Spinal cord (tissue), 10 donors: ENCODE measurements around the gene TMEM59L. TPM values are rescaled to one million over a fixed set of nuclear protein-coding genes. Genes with fewer than 3 reads are reported as not detected.

Experiments used
- DNase-seq, 6 donors: peaks; one replicate each; pipeline versions ENCODE4 v3.0.0 to v3.0.0-alpha.2; 2013 to 2015; ENCODE audit warnings: low spot score in 6 of 6, low read depth in 4 of 6
- H3K27ac ChIP-seq: one replicate; pipeline ENCODE4 v1.5.1; 2013; ENCODE audit warnings: low read depth, low read length, control low read depth
- H3K27me3 ChIP-seq: one replicate; pipeline ENCODE4 v1.6.1; 2013; ENCODE audit warnings: low read length; ENCODE audit not compliant: control insufficient read depth, insufficient read depth
- H3K36me3 ChIP-seq: one replicate; pipeline ENCODE4 v1.6.1; 2013; ENCODE audit warnings: low read length; ENCODE audit not compliant: control insufficient read depth, insufficient read depth
- H3K4me1 ChIP-seq: one replicate; pipeline ENCODE4 v1.6.1; 2013; ENCODE audit warnings: low read length; ENCODE audit not compliant: control insufficient read depth, insufficient read depth
- H3K4me3 ChIP-seq: one replicate; pipeline ENCODE4 v1.5.1; 2013; ENCODE audit warnings: low read depth, low read length, control low read depth
- H3K9me3 ChIP-seq: one replicate; pipeline ENCODE4 v1.6.1; 2013; ENCODE audit warnings: low read length; ENCODE audit not compliant: control insufficient read depth, insufficient read depth
- WGBS: methylation state at CpG from one replicate; pipeline ENCODE4 v1.1.5; 2013; ENCODE audit warnings: missing lambda C conversion rate; ENCODE audit not compliant: insufficient coverage; 5-methylcytosine and 5-hydroxymethylcytosine counted together
- polyA plus RNA-seq, 2 donors: library from polyadenylated mRNA; unstranded; fragments of 120-200 nt; gene quantifications; one replicate each; pipeline ENCODE4 v1.2.1, GENCODE V29; 2013; ENCODE audit not compliant: insufficient read length in 2 of 2
- total RNA-seq, 2 donors: library from RNA; depleted of rRNA in 1 of 2; stranded (reverse); fragments of 120-200 nt in 1 of 2; fragments of >200 nt in 1 of 2; gene quantifications; one replicate each; pipeline versions ENCODE4 v1.2.3 to v1.2.4, GENCODE V29; 2013 to 2014
- donor health status: healthy.

TMEM59L gene
- total and polyA plus RNA-seq, 4 donors: 21.4 to 353 (median 186) TPM

DNA sequence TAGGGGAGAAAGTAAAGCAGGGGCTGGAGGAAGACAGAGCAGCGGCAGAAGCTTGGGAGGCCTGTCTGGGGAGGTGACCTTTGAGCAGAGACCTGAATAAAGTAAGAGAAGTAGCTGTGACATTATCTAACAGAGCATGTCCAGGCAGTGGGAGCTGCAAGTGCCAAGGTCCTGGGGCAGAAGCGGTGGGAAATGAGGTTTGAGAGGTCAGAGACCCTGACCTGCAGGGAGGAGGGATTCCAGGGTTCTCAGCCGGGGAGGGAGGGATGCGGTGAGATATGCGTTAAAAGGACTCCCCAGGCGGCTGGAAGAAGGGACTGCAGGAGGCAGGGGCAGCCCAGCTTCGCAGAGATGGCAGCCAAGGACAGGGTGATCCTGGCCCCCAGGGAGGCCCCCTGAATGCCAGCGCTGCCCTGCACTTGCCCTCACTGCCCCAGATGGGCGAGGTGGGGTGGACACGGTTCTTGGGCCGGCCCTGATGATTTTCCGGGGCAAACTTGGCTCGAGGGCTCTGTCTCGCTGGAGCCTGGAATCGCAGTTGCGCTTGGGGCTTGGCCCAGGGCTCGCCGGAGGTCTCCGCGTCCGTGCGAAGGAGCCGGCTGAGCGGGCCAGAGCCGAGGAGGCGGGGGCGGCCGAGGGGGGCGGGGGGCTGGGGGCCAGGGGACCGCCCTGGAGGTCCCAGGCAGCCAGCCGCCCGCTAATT lies 9.3 kb upstream of the TMEM59L start:
- Histone ChIP-seq H3K27ac (no peak overlapping the region), H3K4me3 (no peak overlapping the region), H3K4me1 (peaks cover 35% of the 10 kb centered on the region), H3K9me3 (no peaks in the 10 kb centered on the region), H3K27me3 (peaks cover 71% of the 10 kb centered on the region), H3K36me3 (no peaks in the 10 kb centered on the region)
- 8% methylated on average over 28 of the region's 32 CpGs for WGBS
- DNase-seq: no peak

DNA sequence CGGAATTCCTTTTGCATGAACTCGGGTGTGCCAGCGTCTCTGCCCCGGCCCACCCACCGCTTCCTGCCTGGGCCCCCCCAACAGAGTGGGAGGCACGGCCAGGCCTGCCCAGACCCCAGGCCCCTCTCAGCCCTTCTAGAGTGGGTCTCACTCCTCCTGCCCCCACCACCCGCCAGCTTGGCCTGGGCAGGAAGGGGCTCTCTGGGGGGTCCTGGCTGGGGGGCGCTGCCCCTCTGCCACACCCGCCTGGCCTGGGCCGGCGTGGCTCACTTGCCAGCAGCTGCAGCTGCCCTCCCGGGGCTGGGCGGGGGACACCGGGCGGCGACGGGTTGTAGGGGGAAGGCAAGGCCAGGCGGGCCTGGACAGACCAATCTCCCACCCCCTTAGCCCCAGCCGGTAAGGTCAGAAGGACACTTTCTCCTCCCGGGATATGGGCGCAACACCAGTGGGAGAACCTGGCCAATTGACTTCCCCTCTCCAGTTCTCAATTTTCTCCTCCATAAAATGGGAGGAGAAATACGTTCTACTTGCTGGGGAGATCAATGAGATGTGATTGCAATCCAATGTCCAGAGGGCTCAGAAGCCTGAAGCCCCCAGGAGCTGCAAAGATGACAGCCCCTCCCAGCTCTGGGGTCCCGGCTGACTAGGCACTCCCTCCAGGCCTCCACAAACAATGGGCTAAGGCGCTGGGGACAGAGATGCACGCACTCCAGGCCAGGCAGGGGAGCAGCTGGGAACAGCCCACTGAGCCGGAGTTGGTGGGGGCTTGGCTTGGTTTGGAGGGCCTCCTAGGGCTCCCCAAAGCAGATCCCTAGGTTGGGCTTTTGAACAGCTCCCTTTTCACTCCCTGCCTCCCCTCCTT lies 8.5 kb upstream of the TMEM59L start:
- no peak overlapping the region for H3K4me3 ChIP-seq
- H3K27ac ChIP-seq: no peak overlapping the region
- peaks cover 35% of the 10 kb centered on the region for H3K4me1 ChIP-seq
- H3K36me3 ChIP-seq: no peaks in the 10 kb centered on the region
- 15% methylated on average over 11 of the region's 26 CpGs for WGBS
- no peaks in the 10 kb centered on the region for H3K9me3 ChIP-seq
- H3K27me3 ChIP-seq: peaks cover 75% of the 10 kb centered on the region
- no peak for DNase-seq

DNA sequence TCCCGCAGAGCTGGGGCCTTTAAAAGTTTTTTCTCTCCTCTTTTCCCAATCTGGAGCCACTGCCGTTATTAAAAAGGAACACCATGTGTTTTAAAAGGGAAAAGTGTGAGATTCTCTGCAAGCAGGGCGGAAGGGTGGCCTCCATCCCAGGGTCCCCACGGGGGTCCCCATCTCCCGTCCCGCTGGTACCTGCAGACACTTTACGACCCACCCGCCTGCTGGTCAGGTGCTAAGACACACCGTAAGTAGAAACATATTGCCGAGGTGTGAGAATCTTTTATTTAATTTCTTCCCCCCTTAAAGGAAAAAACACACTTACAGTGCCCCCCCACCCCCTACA lies 7.9 kb upstream of the TMEM59L start:
- WGBS: 42% methylated on average over 3 of the region's 10 CpGs
- DNase-seq: no peak

DNA sequence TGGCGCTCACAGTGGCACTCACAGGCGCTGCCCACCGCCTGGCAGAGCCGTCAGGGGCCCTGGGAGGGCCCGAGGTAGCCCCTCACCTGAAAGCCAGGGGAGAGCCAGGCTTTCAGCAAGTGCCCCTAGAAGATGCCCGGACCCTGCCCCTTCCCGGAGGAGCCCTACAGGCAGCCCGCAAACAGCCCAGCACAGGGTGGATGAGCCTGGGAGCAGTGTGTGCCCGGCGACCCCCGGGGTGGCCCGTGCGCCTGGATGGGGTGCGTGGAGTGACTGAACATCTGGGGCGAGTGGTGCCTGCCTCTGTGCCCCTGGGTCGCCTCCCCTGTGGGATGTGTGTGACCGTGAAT lies 7.5 kb upstream of the TMEM59L start:
- H3K9me3 ChIP-seq: no peaks in the 10 kb centered on the region
- H3K4me3 ChIP-seq: no peak overlapping the region
- no peak overlapping the region for H3K27ac ChIP-seq
- peaks cover 78% of the 10 kb centered on the region for H3K27me3 ChIP-seq
- H3K4me1 ChIP-seq: peaks cover 36% of the 10 kb centered on the region
- WGBS: 8% methylated on average over 17 of the region's 17 CpGs
- H3K36me3 ChIP-seq: no peaks in the 10 kb centered on the region
- no peak for DNase-seq

More for the DNA sequence above, 7.9 kb upstream of the TMEM59L start:
- peaks cover 76% of the 10 kb centered on the region for H3K27me3 ChIP-seq
- H3K36me3 ChIP-seq: no peaks in the 10 kb centered on the region
- peaks cover 35% of the 10 kb centered on the region for H3K4me1 ChIP-seq
- H3K27ac ChIP-seq: no peak overlapping the region
- no peaks in the 10 kb centered on the region for H3K9me3 ChIP-seq
- no peak overlapping the region for H3K4me3 ChIP-seq

DNA sequence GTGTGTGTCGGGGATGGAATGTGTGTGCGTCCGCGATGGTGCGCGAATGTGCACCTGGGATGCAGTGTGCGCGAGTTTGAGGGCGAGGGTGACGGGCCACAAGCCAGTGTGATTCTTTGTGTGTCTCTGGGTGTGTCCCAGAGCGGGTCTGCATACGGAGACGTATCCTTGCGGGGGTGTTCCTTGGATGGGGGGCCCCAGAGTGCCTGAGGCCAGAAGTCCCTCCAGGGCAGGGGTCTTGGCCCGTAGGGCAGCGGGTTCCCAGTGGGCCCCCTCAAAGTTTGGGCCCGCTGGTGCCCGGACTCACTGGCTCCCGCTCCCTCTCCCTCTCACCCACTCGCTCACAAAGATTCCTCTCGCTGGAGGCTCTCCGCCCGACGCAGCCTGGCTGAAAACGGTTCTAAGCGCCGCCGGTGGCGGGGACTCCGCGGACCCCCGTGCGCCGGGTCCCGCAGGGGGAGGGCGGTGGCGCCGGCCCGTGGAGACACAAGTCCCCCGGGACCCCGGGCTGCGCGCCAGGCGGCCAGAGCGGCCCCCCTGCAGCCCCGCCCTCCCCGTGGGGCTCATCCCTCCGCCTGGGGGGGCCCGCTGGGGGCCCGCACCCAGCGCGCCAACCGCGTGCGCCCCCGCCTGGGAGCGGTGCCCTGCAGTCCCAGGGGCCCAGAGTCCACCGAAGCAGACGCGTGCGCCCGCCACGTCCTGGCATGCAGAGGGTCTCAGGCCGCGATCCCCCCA lies 7.0 kb upstream of the TMEM59L start:
- H3K36me3 ChIP-seq: no peaks in the 10 kb centered on the region
- WGBS: 2% methylated on average over 64 of the region's 65 CpGs
- H3K4me1 ChIP-seq: peaks cover 42% of the 10 kb centered on the region
- no peaks in the 10 kb centered on the region for H3K9me3 ChIP-seq
- no peak for DNase-seq
- H3K27me3 ChIP-seq: peaks cover 83% of the 10 kb centered on the region
- no peak overlapping the region for H3K4me3 ChIP-seq
- H3K27ac ChIP-seq: no peak overlapping the region

DNA sequence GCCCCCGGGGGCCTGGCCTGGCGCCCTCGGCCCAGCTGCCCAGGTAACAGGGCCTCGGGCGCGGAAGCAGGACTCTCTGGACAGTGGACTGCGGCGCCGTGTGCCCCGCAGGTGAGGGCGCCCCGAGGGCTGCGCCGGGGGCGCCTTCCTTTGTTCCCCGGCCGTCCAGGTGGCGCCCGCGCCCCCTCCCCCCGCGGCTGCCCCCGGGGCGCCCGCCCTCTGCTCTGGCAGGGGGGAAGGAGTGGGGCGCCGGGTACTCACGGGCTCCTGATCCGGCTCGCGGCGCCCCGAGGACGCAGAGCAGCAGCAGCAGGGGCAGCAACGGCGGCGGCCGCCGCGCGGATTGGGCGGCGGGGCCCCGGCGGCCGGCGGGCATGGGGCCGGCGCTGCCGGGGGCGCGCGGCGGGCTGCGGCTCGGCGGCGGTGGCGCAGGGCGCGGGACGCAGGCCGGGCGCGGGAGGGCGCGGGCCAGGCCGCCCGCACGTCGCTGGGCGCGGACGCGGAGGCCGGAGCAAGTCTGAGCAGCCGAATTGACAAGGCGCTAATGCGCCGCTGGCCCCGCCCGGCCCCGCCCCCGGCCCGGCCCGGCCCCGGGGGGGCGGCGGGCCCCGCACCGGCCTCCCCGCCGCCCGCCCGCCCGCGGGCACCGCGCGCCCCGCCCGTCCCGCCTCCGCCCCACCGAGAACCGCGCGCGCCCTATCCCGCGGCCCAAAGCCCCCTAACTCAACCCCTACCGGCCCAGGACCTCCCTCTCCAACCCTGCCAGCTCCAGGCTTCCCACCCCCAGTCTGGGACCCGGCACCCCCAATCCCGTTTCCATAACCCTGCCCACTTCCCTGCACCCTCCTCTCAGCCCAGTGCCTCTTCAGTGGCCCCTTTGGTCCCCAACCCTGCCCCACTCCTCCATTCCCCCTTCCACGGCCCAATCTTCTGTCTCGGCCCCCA lies 6.1 kb upstream of the TMEM59L start, which contains the start of gene CRLF1:
Gene CRLF1 (minus strand): TSS at position 519 of the 945 bp plus-strand sequence. CDS start 143 bp downstream, at position 376.
- Histone ChIP-seq H3K9me3 (no peaks in the 10 kb centered on the region), H3K27ac (no peak within 1 kb of the TSS), H3K27me3 (peaks cover 88% of the 10 kb centered on the region), H3K4me3 (no peak within 1 kb of the TSS), H3K4me1 (peaks cover 50% of the 10 kb centered on the region), H3K36me3 (no peaks in the 10 kb centered on the region)
- under 1% methylated on average over 96 of the region's 116 CpGs for WGBS
- DNase-seq: no peak

DNA sequence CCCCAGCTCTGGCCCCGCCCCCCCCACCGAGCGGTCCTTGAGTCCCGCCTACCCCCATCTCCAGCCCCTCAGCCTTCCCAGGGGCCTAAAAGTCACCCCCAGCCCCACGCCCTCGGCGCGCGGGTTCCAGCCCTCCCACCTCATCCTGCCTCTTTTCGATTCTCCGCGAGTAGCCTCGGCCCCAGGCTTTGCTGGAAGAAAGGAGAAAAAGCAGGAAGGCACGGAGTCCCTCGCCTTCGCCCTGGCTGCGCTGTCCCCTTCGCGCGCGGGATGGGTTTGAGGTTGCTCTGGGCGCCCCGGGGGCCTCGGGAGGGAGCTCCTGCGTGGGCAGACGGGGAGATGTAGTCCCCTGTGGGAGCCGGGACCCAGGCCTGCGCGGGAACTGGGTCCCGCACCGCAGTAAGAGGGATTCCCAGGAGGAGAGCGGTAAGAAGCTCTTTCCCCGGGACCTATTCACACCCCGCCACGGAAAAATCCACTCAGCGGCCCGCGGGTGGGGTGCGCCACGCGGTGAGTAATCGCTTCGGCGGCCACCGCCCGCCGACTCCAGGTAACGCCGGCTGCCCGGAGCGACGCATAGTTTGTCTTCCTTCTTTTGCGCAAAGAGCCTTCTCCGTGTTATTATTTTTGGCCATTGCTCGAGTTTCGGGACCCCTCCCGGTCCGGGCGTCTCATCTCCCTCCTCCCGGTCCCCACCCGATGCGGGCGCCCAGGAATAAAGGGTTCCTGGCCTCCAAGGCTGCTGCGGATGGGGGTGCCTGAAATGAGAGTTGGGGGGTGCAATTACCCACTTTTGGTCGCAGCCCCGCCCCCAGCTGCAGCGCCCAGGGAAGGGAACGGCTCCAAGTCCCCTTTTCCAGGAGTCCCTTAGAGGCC lies 5.2 kb upstream of the TMEM59L start:
- no peaks in the 10 kb centered on the region for H3K9me3 ChIP-seq
- under 1% methylated on average over 59 of the region's 68 CpGs for WGBS
- H3K4me3 ChIP-seq: no peak overlapping the region

DNA sequence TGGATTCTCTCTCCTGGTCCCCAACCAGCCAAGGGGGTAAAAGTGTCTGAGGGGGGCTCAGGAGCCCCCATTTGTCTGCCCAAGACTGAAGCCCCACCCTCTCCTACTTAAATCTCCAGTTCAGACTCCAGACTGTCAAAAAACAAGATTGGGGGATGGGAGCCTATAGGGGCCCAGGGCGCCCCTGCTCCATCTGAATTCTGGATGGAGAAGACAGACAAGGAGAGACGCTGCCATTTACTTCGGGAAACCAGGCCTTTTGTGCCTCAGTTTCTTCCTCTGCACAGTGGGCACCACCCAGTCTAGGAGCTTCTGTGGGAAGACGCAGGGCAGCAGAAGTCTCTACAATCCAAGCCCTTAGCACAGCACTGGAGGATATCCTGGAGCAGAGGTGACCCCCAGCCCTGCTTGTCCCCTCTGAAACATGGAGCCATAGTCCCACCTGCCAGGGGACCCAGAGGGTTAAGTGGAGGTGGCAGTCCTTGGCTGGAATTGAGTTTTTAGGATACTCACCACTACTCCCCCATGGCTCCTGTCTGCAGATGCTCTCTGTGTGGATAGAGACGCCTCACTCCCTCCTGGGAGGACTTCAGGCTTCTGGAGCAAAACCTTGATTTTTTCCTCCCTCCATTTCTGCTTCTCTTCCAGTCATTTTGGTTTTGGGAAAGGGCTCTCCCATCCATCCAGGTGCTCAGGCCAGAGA lies 4.4 kb upstream of the TMEM59L start:
- DNase-seq: no peak
- H3K9me3 ChIP-seq: no peaks in the 10 kb centered on the region
- WGBS: 45% methylated on average over 2 of the region's 5 CpGs
- H3K27ac ChIP-seq: no peak overlapping the region
- H3K4me1 ChIP-seq: peaks cover 60% of the 10 kb centered on the region
- no peaks in the 10 kb centered on the region for H3K36me3 ChIP-seq
- H3K27me3 ChIP-seq: peaks cover 86% of the 10 kb centered on the region
- no peak overlapping the region for H3K4me3 ChIP-seq

More for the DNA sequence above, 5.2 kb upstream of the TMEM59L start:
- Histone ChIP-seq H3K27ac (no peak overlapping the region), H3K4me1 (peaks cover 59% of the 10 kb centered on the region), H3K27me3 (peaks cover 91% of the 10 kb centered on the region), H3K36me3 (no peaks in the 10 kb centered on the region)
- DNase-seq: no peak
